Erythroblast (primary cell): ENCODE measurements around the gene FAM200B.

ENCODE experiments used
- GATA1 ChIP-seq: IDR thresholded peaks from 2 replicates; pipeline ENCODE4 v1.6.1; 2011; ENCODE audit warnings: low read depth, mild to moderate bottlenecking, control low read depth, low read length, moderate library complexity
- POLR2A ChIP-seq: IDR thresholded peaks from 2 replicates; pipeline ENCODE4 v1.6.1; 2011; ENCODE audit warnings: mild to moderate bottlenecking, low read length

GRCh38 chr4:15682242-15683142, 865 bp downstream of the FAM200B start:
- TF ChIP-seq POLR2A (no peak), GATA1 (no peak)
